Large intestine (tissue), 12 donors: ENCODE data around the gene TTC14. TPM values are rescaled to one million over a fixed set of nuclear protein-coding genes. Genes with fewer than 3 reads are reported as not detected.

Experiments
- DNase-seq, 2 donors: peaks; one replicate each; pipeline versions ENCODE4 v3.0.0 to v3.0.0-alpha.2; 2013
- H3K27ac ChIP-seq: one replicate; pipeline ENCODE4 v1.5.1; 2013; ENCODE audit warnings: low read length
- H3K27me3 ChIP-seq: 2 replicates; pipeline ENCODE4 v1.6.1; 2013; ENCODE audit warnings: low read length; ENCODE audit not compliant: control insufficient read depth, insufficient read depth
- H3K36me3 ChIP-seq: 2 replicates; pipeline ENCODE4 v1.6.1; 2013; ENCODE audit warnings: low read length; ENCODE audit not compliant: control insufficient read depth, insufficient read depth
- H3K4me1 ChIP-seq: one replicate; pipeline ENCODE4 v1.6.1; 2013; ENCODE audit warnings: low read length; ENCODE audit not compliant: control insufficient read depth, insufficient read depth
- H3K4me3 ChIP-seq: one replicate; pipeline ENCODE4 v1.5.1; 2013; ENCODE audit warnings: low read length
- H3K9me3 ChIP-seq: one replicate; pipeline ENCODE4 v1.6.1; 2013; ENCODE audit warnings: mild to moderate bottlenecking, low read depth, low read length, moderate library complexity; ENCODE audit not compliant: control insufficient read depth
- WGBS: methylation state at CpG from one replicate; pipeline ENCODE4 v1.1.5; 2013; ENCODE audit warnings: low lambda C conversion rate; ENCODE audit not compliant: insufficient coverage; 5-methylcytosine and 5-hydroxymethylcytosine counted together
- long read RNA-seq, 11 donors: transcript quantifications; one replicate each; lab custom pipeline, GENCODE V29; 2026
- polyA plus RNA-seq: library from polyadenylated mRNA; unstranded; fragments of 120-200 nt; gene quantifications from one replicate; pipeline ENCODE4 v1.2.1, GENCODE V29; 2013

The TTC14 gene, protein sequence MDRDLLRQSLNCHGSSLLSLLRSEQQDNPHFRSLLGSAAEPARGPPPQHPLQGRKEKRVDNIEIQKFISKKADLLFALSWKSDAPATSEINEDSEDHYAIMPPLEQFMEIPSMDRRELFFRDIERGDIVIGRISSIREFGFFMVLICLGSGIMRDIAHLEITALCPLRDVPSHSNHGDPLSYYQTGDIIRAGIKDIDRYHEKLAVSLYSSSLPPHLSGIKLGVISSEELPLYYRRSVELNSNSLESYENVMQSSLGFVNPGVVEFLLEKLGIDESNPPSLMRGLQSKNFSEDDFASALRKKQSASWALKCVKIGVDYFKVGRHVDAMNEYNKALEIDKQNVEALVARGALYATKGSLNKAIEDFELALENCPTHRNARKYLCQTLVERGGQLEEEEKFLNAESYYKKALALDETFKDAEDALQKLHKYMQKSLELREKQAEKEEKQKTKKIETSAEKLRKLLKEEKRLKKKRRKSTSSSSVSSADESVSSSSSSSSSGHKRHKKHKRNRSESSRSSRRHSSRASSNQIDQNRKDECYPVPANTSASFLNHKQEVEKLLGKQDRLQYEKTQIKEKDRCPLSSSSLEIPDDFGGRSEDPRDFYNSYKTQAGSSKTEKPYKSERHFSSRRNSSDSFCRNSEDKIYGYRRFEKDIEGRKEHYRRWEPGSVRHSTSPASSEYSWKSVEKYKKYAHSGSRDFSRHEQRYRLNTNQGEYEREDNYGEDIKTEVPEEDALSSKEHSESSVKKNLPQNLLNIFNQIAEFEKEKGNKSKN
- polyA plus RNA-seq = 70.0 TPM
- long read RNA-seq, donor 1, full-length matches to known transcripts = 4 of 4 reads
- long read RNA-seq, donor 1, partial matches to known transcripts = 0 of 4 reads
- long read RNA-seq, donor 1, other reads (novel, unspliced or antisense) = 0 of 4 reads
- long read RNA-seq, donor 2, full-length matches to known transcripts = 15 of 40 reads
- long read RNA-seq, donor 2, partial matches to known transcripts = 25 of 40 reads
- long read RNA-seq, donor 2, other reads (novel, unspliced or antisense) = 0 of 40 reads
- long read RNA-seq, donor 3 = 0 reads
- long read RNA-seq, donor 4 = 0 reads
- long read RNA-seq, donor 5, full-length matches to known transcripts = 4 of 4 reads
- long read RNA-seq, donor 5, partial matches to known transcripts = 0 of 4 reads
- long read RNA-seq, donor 5, other reads (novel, unspliced or antisense) = 0 of 4 reads
- long read RNA-seq, donor 6, full-length matches to known transcripts = 12 of 12 reads
- long read RNA-seq, donor 6, partial matches to known transcripts = 0 of 12 reads
- long read RNA-seq, donor 6, other reads (novel, unspliced or antisense) = 0 of 12 reads
- long read RNA-seq, donor 7, full-length matches to known transcripts = 4 of 4 reads
- long read RNA-seq, donor 7, partial matches to known transcripts = 0 of 4 reads
- long read RNA-seq, donor 7, other reads (novel, unspliced or antisense) = 0 of 4 reads
- long read RNA-seq, donor 8, full-length matches to known transcripts = 9 of 46 reads
- long read RNA-seq, donor 8, partial matches to known transcripts = 37 of 46 reads
- long read RNA-seq, donor 8, other reads (novel, unspliced or antisense) = 0 of 46 reads
- long read RNA-seq, donor 9, full-length matches to known transcripts = 14 of 14 reads
- long read RNA-seq, donor 9, partial matches to known transcripts = 0 of 14 reads
- long read RNA-seq, donor 9, other reads (novel, unspliced or antisense) = 0 of 14 reads
- long read RNA-seq, donor 10, full-length matches to known transcripts = 9 of 9 reads
- long read RNA-seq, donor 10, partial matches to known transcripts = 0 of 9 reads
- long read RNA-seq, donor 10, other reads (novel, unspliced or antisense) = 0 of 9 reads
- long read RNA-seq, donor 11, full-length matches to known transcripts = 6 of 6 reads
- long read RNA-seq, donor 11, partial matches to known transcripts = 0 of 6 reads
- long read RNA-seq, donor 11, other reads (novel, unspliced or antisense) = 0 of 6 reads

DNA sequence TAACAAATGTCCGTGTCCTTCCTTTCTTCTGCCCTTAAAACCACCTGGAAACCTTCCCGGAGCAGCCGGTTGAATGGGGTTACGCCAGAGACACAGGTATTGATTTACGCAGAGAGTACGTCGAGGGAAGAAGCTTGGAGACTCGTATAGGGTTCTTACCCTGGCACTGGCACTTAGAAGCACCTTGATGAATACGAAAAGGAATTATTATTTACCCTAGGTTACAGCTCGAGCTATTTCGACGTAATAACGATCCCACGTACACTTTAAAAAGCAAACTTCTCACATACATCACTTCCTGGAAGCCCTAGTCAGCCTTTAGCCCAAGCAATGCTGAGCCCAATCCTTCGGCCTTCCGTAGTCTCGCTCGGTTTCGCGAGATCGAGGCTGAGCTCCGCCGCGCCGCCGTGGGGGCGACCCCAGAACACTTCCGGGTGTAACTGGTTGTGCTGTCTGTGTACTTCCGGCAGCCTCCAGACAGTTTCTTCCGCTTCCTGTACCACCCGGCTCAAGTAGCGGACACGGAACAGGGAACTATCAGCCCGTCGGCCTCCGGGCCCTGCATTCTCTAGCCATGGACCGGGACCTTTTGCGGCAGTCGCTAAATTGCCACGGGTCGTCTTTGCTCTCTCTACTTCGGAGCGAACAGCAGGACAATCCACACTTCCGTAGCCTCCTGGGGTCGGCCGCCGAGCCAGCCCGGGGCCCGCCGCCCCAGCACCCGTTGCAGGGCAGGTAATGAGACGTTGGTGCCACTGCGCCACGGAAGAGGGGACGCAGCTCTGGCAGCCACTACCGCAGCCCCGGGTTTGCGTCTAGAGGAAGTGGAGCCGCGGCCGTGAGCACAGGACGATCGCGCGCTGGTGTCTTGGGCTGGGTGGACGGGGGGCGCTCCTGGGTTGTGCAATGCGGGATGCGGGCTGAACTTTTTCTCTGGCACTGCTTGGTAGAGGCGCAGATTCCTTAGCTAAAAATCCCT is at the start of gene TTC14:
Gene TTC14 (plus strand): TSS at position 476 of the 979 bp plus-strand sequence. CDS start 99 bp downstream, at position 575.
- Histone ChIP-seq H3K4me3 (peak within 1 kb of the TSS; percentile 89), H3K36me3 (peaks cover 15% of the 10 kb centered on the region), H3K27me3 (peaks cover 10% of the 10 kb centered on the region), H3K9me3 (no peaks in the 10 kb centered on the region), H3K27ac (peak within 1 kb of the TSS; percentile 83), H3K4me1 (peaks cover 9% of the 10 kb centered on the region)
- DNase-seq = peak; percentile 93 to 97
- no CpG with 5 or more reads among the region's 70 CpGs for WGBS

DNA sequence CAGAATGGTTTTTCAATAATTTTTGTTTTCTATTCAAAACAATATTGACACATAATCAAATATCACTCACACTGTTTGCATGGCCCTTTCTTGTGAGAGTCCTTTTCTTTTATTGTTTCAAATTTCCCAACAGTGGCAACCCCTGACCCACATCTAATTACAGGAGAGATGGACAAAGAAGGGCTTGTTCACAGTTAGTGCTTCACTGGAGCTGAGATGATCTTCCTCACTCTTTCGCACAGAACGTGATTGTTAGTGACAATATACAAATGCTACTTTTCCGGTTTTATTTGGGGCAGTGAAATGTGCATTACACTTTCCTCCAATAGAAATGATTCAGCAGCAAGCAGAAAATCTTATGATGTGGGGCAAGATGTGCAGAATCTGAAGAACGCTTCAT is 38.6 kb upstream of the TTC14 start:
- DNase-seq = no peak
- no peak overlapping the region for H3K27ac ChIP-seq
- no peak overlapping the region for H3K4me3 ChIP-seq
- no peaks in the 10 kb centered on the region for H3K36me3 ChIP-seq
- H3K9me3 ChIP-seq = no peaks in the 10 kb centered on the region
- no peaks in the 10 kb centered on the region for H3K27me3 ChIP-seq
- 100% methylated on average over 1 of the region's 4 CpGs for WGBS
- H3K4me1 ChIP-seq = no peaks in the 10 kb centered on the region

DNA sequence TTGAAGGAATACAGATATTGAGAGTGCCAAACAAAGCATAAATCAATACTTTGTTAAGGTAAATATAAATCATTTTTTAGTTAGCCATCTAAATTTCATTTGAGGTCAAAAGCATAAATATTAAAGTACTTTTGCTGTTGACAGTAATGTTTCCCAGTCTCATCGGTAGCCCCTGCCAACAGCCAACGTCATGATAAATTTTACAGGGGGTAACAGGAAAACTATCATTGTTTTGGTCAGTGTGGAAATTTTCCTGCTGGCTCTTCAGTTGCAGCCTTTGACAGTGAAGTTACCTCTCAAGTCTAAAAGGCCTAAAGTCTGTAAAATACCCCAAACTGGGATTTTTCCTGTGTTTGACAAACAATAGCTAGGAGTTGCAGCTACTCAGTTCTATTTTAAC is 37.3 kb upstream of the TTC14 start:
- 100% methylated on average over 2 of the region's 2 CpGs for WGBS

DNA sequence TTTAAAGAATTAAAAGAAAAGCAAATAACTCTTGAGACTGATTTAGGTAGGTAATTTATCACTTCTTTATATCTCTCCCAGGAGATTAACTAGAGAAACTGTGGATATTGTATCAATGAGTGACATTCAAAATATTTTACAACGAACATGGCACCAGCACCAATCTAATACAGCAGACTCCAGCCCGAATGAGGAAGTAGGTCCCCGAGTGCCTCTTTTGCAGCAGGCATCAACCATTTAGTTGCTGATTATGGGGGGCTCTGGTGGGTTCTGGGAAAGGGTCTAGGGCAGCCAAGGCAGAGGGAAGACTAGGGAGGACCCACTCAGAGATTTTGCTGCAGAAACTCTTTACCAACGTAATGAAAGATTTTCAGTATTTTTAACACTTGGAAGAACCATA is 31.7 kb upstream of the TTC14 start:
- Histone ChIP-seq H3K27me3 (no peaks in the 10 kb centered on the region), H3K27ac (no peak overlapping the region), H3K9me3 (no peaks in the 10 kb centered on the region), H3K36me3 (no peaks in the 10 kb centered on the region), H3K4me3 (no peak overlapping the region), H3K4me1 (no peaks in the 10 kb centered on the region)
- 60% methylated on average over 1 of the region's 4 CpGs for WGBS
- DNase-seq = no peak

More for the DNA sequence above, 37.3 kb upstream of the TTC14 start:
- no peak overlapping the region for H3K4me3 ChIP-seq
- no peak for DNase-seq
- no peaks in the 10 kb centered on the region for H3K27me3 ChIP-seq
- H3K4me1 ChIP-seq = no peaks in the 10 kb centered on the region
- no peaks in the 10 kb centered on the region for H3K36me3 ChIP-seq
- no peak overlapping the region for H3K27ac ChIP-seq
- H3K9me3 ChIP-seq = no peaks in the 10 kb centered on the region

DNA sequence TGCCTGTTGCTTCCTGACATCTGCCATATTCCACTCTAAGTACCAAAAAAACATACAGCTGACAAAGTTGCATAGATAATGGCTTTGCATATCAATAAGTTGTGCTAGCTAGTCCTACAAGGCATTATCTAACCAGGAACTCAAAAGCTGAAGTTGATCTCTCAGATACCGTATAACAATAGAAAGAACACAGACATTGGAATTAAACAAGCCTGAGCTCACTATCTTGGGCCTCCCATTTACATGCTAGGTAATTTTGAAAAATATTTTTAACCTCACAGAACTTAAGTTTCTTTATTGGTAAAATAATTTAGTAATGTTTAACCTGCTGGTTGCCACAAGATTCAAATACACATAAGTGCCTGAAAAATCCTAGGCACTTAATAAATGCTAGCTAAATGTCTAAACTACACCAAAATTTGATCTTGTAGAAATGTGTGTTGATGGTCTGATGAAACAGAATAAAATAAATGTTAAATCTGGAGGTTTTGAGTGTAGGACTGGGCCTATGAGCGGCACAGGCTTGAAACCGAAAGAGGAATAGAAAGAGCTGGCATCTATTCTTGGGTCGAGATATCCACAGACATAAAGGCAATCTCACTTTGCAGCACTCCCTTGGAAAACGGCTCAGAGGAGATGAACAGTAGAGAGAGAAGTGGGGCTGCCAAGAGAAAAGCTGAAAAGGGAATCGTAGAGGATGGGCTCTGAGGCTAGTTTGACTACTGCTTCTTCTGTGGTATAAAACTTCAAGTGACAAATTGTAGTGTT is 29.9 kb upstream of the TTC14 start:
- no peaks in the 10 kb centered on the region for H3K4me1 ChIP-seq
- H3K9me3 ChIP-seq = no peaks in the 10 kb centered on the region
- 90% methylated on average over 2 of the region's 6 CpGs for WGBS
- no peak overlapping the region for H3K27ac ChIP-seq
- H3K4me3 ChIP-seq = no peak overlapping the region
- DNase-seq = no peak
- no peaks in the 10 kb centered on the region for H3K36me3 ChIP-seq
- no peaks in the 10 kb centered on the region for H3K27me3 ChIP-seq

DNA sequence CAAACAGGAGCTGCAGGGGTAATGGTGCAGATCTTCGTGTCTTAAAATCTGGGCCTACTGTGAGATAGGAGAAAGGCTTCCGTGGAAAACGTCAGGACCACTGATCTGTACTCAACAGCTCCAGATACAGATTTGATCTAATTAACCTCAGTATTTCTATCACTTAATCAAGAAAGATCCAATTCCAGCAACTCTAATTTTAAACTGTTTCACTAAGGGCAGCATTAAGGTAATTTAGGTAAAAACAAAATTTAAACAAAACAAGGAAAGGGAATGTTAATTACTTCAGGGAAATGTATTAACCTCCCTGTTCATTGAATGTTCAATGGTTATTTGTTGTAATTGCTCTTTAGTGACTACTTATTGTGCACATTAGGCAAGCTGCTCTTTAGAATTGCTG is 26.4 kb upstream of the TTC14 start:
- H3K27me3 ChIP-seq = no peaks in the 10 kb centered on the region
- H3K36me3 ChIP-seq = no peaks in the 10 kb centered on the region
- H3K27ac ChIP-seq = no peak overlapping the region
- H3K4me3 ChIP-seq = no peak overlapping the region
- no peaks in the 10 kb centered on the region for H3K9me3 ChIP-seq
- no peak for DNase-seq
- H3K4me1 ChIP-seq = no peaks in the 10 kb centered on the region
- WGBS = no CpG with 5 or more reads among the region's 3 CpGs

DNA sequence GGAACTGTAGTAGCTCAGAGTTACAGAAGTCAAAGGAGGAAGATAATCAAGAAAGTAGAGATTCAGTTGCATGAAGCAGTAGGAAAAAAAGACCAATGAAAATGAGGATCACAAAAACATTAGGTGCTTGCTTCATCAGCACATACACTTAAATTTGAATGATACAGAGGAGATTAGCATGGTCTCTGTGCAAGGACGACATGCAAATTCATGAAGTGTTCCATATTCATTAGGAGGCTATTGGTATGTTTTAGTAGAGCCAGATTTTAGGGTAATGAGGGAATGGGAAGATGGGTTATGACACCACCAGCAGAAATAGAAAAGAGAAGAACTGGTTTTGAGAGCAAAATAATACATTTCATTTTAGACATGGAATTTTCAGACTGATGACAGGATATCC is 21.0 kb upstream of the TTC14 start:
- Histone ChIP-seq H3K4me3 (no peak overlapping the region), H3K36me3 (no peaks in the 10 kb centered on the region), H3K4me1 (no peaks in the 10 kb centered on the region), H3K27ac (no peak overlapping the region), H3K9me3 (no peaks in the 10 kb centered on the region), H3K27me3 (no peaks in the 10 kb centered on the region)
- 100% methylated on average over 1 of the region's 1 CpG for WGBS
- no peak for DNase-seq

DNA sequence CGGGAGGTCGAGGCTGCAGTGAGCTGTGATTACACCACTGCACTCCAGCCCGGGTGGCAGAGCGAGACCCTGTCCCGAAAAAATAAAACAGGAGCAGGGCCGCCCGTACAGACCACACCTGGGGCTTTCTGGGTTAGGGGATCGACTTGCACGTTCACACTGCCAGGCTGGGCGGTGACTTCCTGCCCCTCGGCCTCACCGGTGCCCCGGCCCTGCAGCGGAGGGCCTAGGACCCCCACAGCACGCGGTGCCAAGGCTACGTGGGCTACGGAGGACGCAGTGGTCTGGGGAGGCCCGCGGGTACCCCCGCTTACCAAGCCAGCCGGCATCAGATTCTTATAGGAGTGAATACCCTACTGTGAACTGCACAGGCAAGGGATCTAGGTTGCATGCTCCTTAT is 11.6 kb upstream of the TTC14 start:
- no peaks in the 10 kb centered on the region for H3K36me3 ChIP-seq
- H3K9me3 ChIP-seq = no peaks in the 10 kb centered on the region
- no peak overlapping the region for H3K4me3 ChIP-seq
- no peak overlapping the region for H3K27ac ChIP-seq
- no peak for DNase-seq
- WGBS = no CpG with 5 or more reads among the region's 23 CpGs
- H3K27me3 ChIP-seq = peaks cover 3% of the 10 kb centered on the region
- H3K4me1 ChIP-seq = no peaks in the 10 kb centered on the region
